Body of pancreas (tissue), 4 donors: ENCODE measurements around the gene TMEM126B. TPM values are rescaled to one million over a fixed set of nuclear protein-coding genes. Genes with fewer than 3 reads are reported as not detected.
A peak's percentile ranks its signal among the peaks of the same experiment; 100 is the strongest.
"Not testable (repeated sequence)": the region's sequence is repeated elsewhere in the genome, so short reads cannot be mapped to it uniquely, and the experiment has no call there.

ENCODE experiments used
- ATAC-seq: fragments of 150-250 bp; one replicate; pipeline ENCODE4 v1.9.1; 2016
- DNase-seq, 4 donors: peaks; one replicate each; pipeline ENCODE4 v3.0.0-alpha.2; 2019
- H3K27ac ChIP-seq, 4 donors: fragments of 200-600 bp; sonication (generic); 1 replicate in 3 of 4; 2 replicates in 1 of 4; pipeline versions ENCODE4 v1.5.1 to v1.6.1; 2016 to 2019; ENCODE audit warnings: mild to moderate bottlenecking in 1 of 4, mixed read lengths in 1 of 4, moderate library complexity in 1 of 4
- H3K27me3 ChIP-seq, 2 donors: fragments of 200-600 bp; sonication (generic); one replicate each; pipeline ENCODE4 v1.6.0; 2016; ENCODE audit warnings: mild to moderate bottlenecking in 1 of 2
- H3K36me3 ChIP-seq, 2 donors: fragments of 200-600 bp; sonication (generic); replicated peaks in 1 of 2; 2 replicates each; pipeline ENCODE4 v1.5.1; 2016; ENCODE audit warnings: low read depth in 2 of 2; ENCODE audit not compliant: insufficient read depth in 1 of 2
- H3K4me1 ChIP-seq: fragments of 200-600 bp; sonication (generic); one replicate; pipeline ENCODE4 v1.6.0; 2016
- H3K4me3 ChIP-seq, 2 donors: fragments of 200-600 bp; sonication (generic); 1 replicate in 1 of 2; 2 replicates in 1 of 2; pipeline ENCODE4 v1.5.1; 2016 to 2019
- H3K9me3 ChIP-seq, 3 donors: fragments of 200-600 bp; sonication (generic); 1 replicate in 2 of 3; 2 replicates in 1 of 3; pipeline ENCODE4 v1.5.1; 2016
- CTCF ChIP-seq, 7 experiments: fragments of 450-650 bp in 4 of 7; fragments of 200-600 bp in 3 of 7; sonication (generic) in 3 of 7; IDR thresholded peaks; one replicate each; pipeline ENCODE4 v1.5.1; 2016 to 2019; ENCODE audit warnings: antibody characterized with exemption in 7 of 7
- POLR2A ChIP-seq, 3 donors: fragments of 450-650 bp; IDR thresholded peaks; one replicate each; pipeline ENCODE4 v1.6.1; 2016; ENCODE audit warnings: antibody characterized with exemption in 3 of 3, mild to moderate bottlenecking in 2 of 3
- WGBS, 2 donors: methylation state at CpG; one replicate each; pipeline ENCODE4 v1.1.5; 2017; 5-methylcytosine and 5-hydroxymethylcytosine counted together
- intact Hi-C: fragments of 100-400 bp; cut with DNase I; formaldehyde crosslinking; loops from one replicate; pipeline ENCODE4 v1.15.1; 2023
- total RNA-seq, 2 donors: library from RNA; depleted of rRNA; stranded (reverse); fragments of >200 nt; gene quantifications; one replicate each; pipeline ENCODE4 v1.1.0, GENCODE V29; 2016

The TMEM126B gene
- total RNA-seq, 2 donors from 2014 or later: 15.2 to 23.3 TPM

- not testable (repeated sequence) for H3K27ac ChIP-seq, H3K9me3 ChIP-seq
Observed at GRCh38 chr11:85609286-85609685, 19.1 kb upstream of the TMEM126B start.

GRCh38 chr11:85611643-85612042 lies 16.8 kb upstream of the TMEM126B start:
- intact Hi-C loops, ATAC-seq, H3K9me3 ChIP-seq: not testable (repeated sequence)

More at GRCh38 chr11:85609286-85609685, 19.1 kb upstream of the TMEM126B start:
- H3K36me3 ChIP-seq, H3K4me1 ChIP-seq, H3K4me3 ChIP-seq, DNase-seq, intact Hi-C loops, H3K27me3 ChIP-seq, ATAC-seq: not testable (repeated sequence)
- 46 to 65% methylated on average over 2 of the region's 2 CpGs for WGBS, 2 donors

GRCh38 chr11:85619499-85619898 lies 8.9 kb upstream of the TMEM126B start:
- ATAC-seq (no peak), DNase-seq (no peak)
- TF ChIP-seq CTCF (IDR thresholded peaks at IDR 0.05) (no peak), POLR2A (IDR thresholded peaks at IDR 0.05) (no peak)
- WGBS, 2 donors: 76 to 81% methylated on average over 6 of the region's 6 CpGs
- Histone ChIP-seq H3K27me3 (no peaks in the 10 kb centered on the region), H3K4me1 (no peaks in the 10 kb centered on the region), H3K36me3 (no peaks in the 10 kb centered on the region), H3K27ac (no peak overlapping the region), H3K4me3 (no peak overlapping the region), H3K9me3 (no peaks in the 10 kb centered on the region)
- intact Hi-C loops: no loop called here

More at GRCh38 chr11:85611643-85612042, 16.8 kb upstream of the TMEM126B start:
- 69 to 84% methylated on average over 2 of the region's 2 CpGs for WGBS, 2 donors
- H3K4me3 ChIP-seq, H3K36me3 ChIP-seq, H3K27me3 ChIP-seq, H3K27ac ChIP-seq, DNase-seq, H3K4me1 ChIP-seq: not testable (repeated sequence)

GRCh38 chr11:85620256-85620655 lies 8.1 kb upstream of the TMEM126B start:
- TF ChIP-seq CTCF (IDR thresholded peaks at IDR 0.05): no peak
- TF ChIP-seq POLR2A (IDR thresholded peaks at IDR 0.05): no peak
- no peak for ATAC-seq
- DNase-seq: no peak
- no peaks in the 10 kb centered on the region for H3K4me1 ChIP-seq
- H3K27ac ChIP-seq: peak overlapping the region in 1 of 4 donors; percentile 34
- WGBS, 2 donors: 47 to 55% methylated on average over 3 of the region's 3 CpGs
- intact Hi-C loops: no loop called here
- no peaks in the 10 kb centered on the region for H3K36me3 ChIP-seq
- H3K4me3 ChIP-seq: no peak overlapping the region
- H3K27me3 ChIP-seq: no peaks in the 10 kb centered on the region
- no peaks in the 10 kb centered on the region for H3K9me3 ChIP-seq

- Histone ChIP-seq H3K27me3 (no peaks in the 10 kb centered on the region), H3K27ac (peak overlapping the region in 2 of 4 donors; percentile 83 to 86), H3K36me3 (no peaks in the 10 kb centered on the region), H3K4me1 (peaks cover 27% of the 10 kb centered on the region), H3K4me3 (no peak overlapping the region), H3K9me3 (no peaks in the 10 kb centered on the region)
- TF ChIP-seq CTCF (IDR thresholded peaks at IDR 0.05) (no peak), POLR2A (IDR thresholded peaks at IDR 0.05) (no peak)
- ATAC-seq (no peak), DNase-seq (peak; percentile 46 to 69 (median 58))
- intact Hi-C loops: no loop called here
- 33 to 35% methylated on average over 2 of the region's 2 CpGs for WGBS, 2 donors
Observed at GRCh38 chr11:85626496-85626895, 1.9 kb upstream of the TMEM126B start.

- WGBS, 2 donors: 0% methylated on average over 23 of the region's 23 CpGs
- H3K4me3 ChIP-seq: peak within 1 kb of the TSS; percentile 64 to 73
- DNase-seq (peak in 2 of 4 donors; percentile 14 to 17), ATAC-seq (peak; percentile 3)
- peak within 1 kb of the TSS; percentile 83 to 89 (median 86) for H3K27ac ChIP-seq
- no peaks in the 10 kb centered on the region for H3K27me3 ChIP-seq
- intact Hi-C loops: no loop called here
- no peaks in the 10 kb centered on the region for H3K9me3 ChIP-seq
- TF ChIP-seq POLR2A (IDR thresholded peaks at IDR 0.05) (no peak), CTCF (IDR thresholded peaks at IDR 0.05) (no peak)
- H3K36me3 ChIP-seq: no peaks in the 10 kb centered on the region
- H3K4me1 ChIP-seq: peaks cover 27% of the 10 kb centered on the region
Observed at GRCh38 chr11:85627332-85627997, 928 bp upstream of the TMEM126B start, which contains the start of gene DLG2. Gene DLG2, minus strand, starts transcription at chr11:85627344.
